Measurements from ENCODE around the gene NTRK3.

NTRK3 gene

GRCh38 chr15:88178631-88179030 is 77.9 kb downstream of the NTRK3 start:
- no peak for DNase-seq

- no peak for DNase-seq
These were observed 79.1 kb downstream of the NTRK3 start for GRCh38 chr15:88177451-88177850.

GRCh38 chr15:88174571-88174970 is 82.0 kb downstream of the NTRK3 start:
- DNase-seq = no peak

- DNase-seq = no peak
These were observed 90.2 kb downstream of the NTRK3 start for GRCh38 chr15:88166082-88166993.

GRCh38 chr15:88161636-88162035 is 94.9 kb downstream of the NTRK3 start:
- no peak for DNase-seq

- no peak for DNase-seq
These were observed 101.2 kb downstream of the NTRK3 start for GRCh38 chr15:88155310-88155709.

GRCh38 chr15:88152672-88153071 is 103.9 kb downstream of the NTRK3 start:
- DNase-seq = no peak

GRCh38 chr15:88147760-88148159 is 108.8 kb downstream of the NTRK3 start:
- DNase-seq = no peak

- no peak for DNase-seq
These were observed 111.5 kb downstream of the NTRK3 start for GRCh38 chr15:88144921-88145653.

- DNase-seq = no peak
These were observed 114.4 kb downstream of the NTRK3 start for GRCh38 chr15:88142121-88142520.

- DNase-seq = no peak
These were observed 115.2 kb downstream of the NTRK3 start for GRCh38 chr15:88141269-88141889.

GRCh38 chr15:88140398-88140797 is 116.1 kb downstream of the NTRK3 start:
- DNase-seq = no peak

GRCh38 chr15:88139936-88140335 is 116.6 kb downstream of the NTRK3 start:
- no peak for DNase-seq

- no peak for DNase-seq
These were observed 122.7 kb downstream of the NTRK3 start for GRCh38 chr15:88133795-88134194.

GRCh38 chr15:88132499-88132898 is 124.0 kb downstream of the NTRK3 start:
- no peak for DNase-seq

GRCh38 chr15:88131937-88132336 is 124.6 kb downstream of the NTRK3 start:
- DNase-seq = no peak

GRCh38 chr15:88127432-88127790 is 129.1 kb downstream of the NTRK3 start:
- no peak for DNase-seq

GRCh38 chr15:88126695-88127431 is 129.7 kb downstream of the NTRK3 start:
- DNase-seq = no peak

- DNase-seq = no peak
These were observed 131.0 kb downstream of the NTRK3 start for GRCh38 chr15:88125576-88125975.

GRCh38 chr15:88124199-88124598 is 132.3 kb downstream of the NTRK3 start:
- DNase-seq = no peak

- DNase-seq = no peak
These were observed 134.5 kb downstream of the NTRK3 start for GRCh38 chr15:88121968-88122530.

- no peak for DNase-seq
These were observed 136.5 kb downstream of the NTRK3 start for GRCh38 chr15:88120026-88120425.

GRCh38 chr15:88118741-88119140 is 137.8 kb downstream of the NTRK3 start:
- DNase-seq = no peak
